ENCODE results near the gene CDYL2.

- TF ChIP-seq CTCF (IDR thresholded peaks at IDR 0.05) (no peak), POLR2A (IDR thresholded peaks at IDR 0.05) (no peak)
These were observed 189.3 kb downstream of the CDYL2 start for GRCh38 chr16:80614908-80615671.
